GM11168 (cell line): ENCODE results near the gene EEF1B2.

Experiments
- in situ Hi-C: fragments of 300-500 bp; cut with MboI; formaldehyde crosslinking; loops from one replicate; pipeline ENCODE4 v1.12.0; 2022; ENCODE audit warnings: low sequenced_read_pairs; ENCODE audit not compliant: unreplicated experiment

Gene EEF1B2

GRCh38 chr2:206211657-206212255, 52.1 kb downstream of the EEF1B2 start:
- in situ Hi-C loops: no loop called here
